BLaER1 (cell line): ENCODE results near the gene AUTS2.
"Not testable (repeated sequence)": the region's sequence is repeated elsewhere in the genome, so short reads cannot be mapped to it uniquely, and the experiment has no call there.

Source experiments
- H3K27ac ChIP-seq: shearing (Covaris generic); formaldehyde crosslinking; 2 replicates; pipeline ENCODE4 v1.8.1; 2022
- H3K27me3 ChIP-seq: shearing (Covaris generic); formaldehyde crosslinking; 2 replicates; pipeline ENCODE4 v1.8.1; 2022
- H3K36me3 ChIP-seq: shearing (Covaris generic); formaldehyde crosslinking; 2 replicates; pipeline ENCODE4 v1.8.1; 2022
- H3K4me1 ChIP-seq: shearing (Covaris generic); formaldehyde crosslinking; 2 replicates; pipeline ENCODE4 v1.8.1; 2022
- H3K4me2 ChIP-seq: shearing (Covaris generic); formaldehyde crosslinking; 2 replicates; pipeline ENCODE4 v1.8.1; 2022
- H3K4me3 ChIP-seq: shearing (Covaris generic); formaldehyde crosslinking; 2 replicates; pipeline ENCODE4 v1.8.1; 2022
- H3K9ac ChIP-seq: shearing (Covaris generic); formaldehyde crosslinking; 2 replicates; pipeline ENCODE4 v1.8.1; 2022
- H3K9me3 ChIP-seq: shearing (Covaris generic); formaldehyde crosslinking; 2 replicates; pipeline ENCODE4 v1.8.1; 2022
- H4K20me1 ChIP-seq: shearing (Covaris generic); formaldehyde crosslinking; 2 replicates; pipeline ENCODE4 v1.8.1; 2022
- Cebpa-rat ChIP-seq: shearing (Covaris generic); IDR thresholded peaks from 2 replicates; pipeline ENCODE4 v1.8.1; 2022

Gene AUTS2

DNA sequence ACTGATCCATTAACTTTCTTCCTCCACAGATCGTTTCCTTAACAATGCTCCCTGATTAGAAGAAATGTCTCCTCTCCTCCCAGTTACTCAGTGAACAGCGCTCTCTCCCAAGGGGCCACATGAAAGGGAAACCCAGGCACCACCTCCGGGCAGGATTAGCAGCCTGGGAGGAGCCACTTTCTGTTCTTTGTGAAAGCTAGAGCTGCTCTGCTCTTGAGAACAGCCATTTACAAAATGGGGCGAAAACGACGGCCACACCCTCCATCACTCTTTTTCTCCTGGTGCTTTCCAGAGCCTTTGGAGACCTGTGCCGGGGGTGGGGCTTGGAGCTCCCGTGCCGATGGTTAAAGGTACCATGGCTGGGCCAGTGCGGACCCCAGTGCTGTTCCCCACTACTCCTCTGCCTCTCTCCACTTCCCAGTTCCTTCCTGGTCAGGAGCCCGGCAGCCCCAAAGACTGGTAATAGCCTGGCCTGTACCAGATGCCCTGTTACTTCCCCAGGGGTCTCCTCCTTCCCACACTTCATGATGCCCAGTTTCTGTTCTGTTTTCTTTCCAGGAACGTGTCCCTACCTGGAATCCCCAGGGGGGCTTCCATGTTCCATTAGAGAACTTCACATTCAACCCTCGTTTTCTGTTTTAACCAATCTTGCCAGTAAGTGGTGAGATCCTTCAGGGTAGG lies 1130.7 kb downstream of the AUTS2 start:
- peaks cover 82% of the 10 kb centered on the region for H3K36me3 ChIP-seq
- TF ChIP-seq Cebpa-rat, result no peak
- no peak overlapping the region for H3K27ac ChIP-seq
- no peak overlapping the region for H3K9ac ChIP-seq
- H3K4me1 ChIP-seq, result peaks cover 51% of the 10 kb centered on the region
- H3K4me3 ChIP-seq, result no peak overlapping the region
- H4K20me1 ChIP-seq, result peaks cover 100% of the 10 kb centered on the region
- H3K4me2 ChIP-seq, result peak overlapping the region; percentile 28; the same call in 1 of the 2 replicates
- H3K27me3 ChIP-seq, result no peaks in the 10 kb centered on the region
- H3K9me3 ChIP-seq, result peaks cover 22% of the 10 kb centered on the region

DNA sequence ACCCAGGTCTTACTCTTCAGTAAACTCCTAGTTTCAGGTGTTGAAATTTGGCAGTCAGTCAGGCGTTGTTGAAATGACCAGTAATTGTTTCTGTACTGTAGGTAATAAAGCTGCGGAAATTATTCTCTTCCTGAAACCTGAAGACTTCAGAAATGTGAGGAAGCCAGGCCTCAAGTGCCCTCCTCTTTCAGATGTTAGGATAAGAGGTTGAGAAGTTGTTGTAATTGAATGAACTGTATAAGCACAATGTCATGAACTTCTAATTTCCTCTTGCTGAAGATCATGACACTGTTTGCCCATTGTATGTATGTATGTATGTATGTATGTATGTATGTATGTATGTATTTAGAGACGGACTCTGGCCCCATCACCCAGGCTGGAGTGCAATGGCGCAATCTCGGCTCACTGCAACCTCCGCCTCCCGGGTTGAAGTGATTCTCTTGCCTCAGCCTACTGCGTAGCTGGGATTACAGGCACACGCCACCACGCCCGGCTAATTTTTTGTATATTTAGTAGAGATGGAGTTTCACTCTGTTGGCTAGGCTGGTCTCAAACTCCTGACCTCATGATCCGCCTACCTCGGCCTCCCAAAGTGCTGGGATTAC lies 1131.4 kb downstream of the AUTS2 start:
- H3K4me3 ChIP-seq, H3K27me3 ChIP-seq, H3K9ac ChIP-seq, H3K27ac ChIP-seq, H3K4me2 ChIP-seq: not testable (repeated sequence)
- H3K36me3 ChIP-seq, result peaks cover 82% of the 10 kb centered on the region
- peaks cover 22% of the 10 kb centered on the region for H3K9me3 ChIP-seq
- H3K4me1 ChIP-seq, result peaks cover 56% of the 10 kb centered on the region
- H4K20me1 ChIP-seq, result peaks cover 100% of the 10 kb centered on the region

DNA sequence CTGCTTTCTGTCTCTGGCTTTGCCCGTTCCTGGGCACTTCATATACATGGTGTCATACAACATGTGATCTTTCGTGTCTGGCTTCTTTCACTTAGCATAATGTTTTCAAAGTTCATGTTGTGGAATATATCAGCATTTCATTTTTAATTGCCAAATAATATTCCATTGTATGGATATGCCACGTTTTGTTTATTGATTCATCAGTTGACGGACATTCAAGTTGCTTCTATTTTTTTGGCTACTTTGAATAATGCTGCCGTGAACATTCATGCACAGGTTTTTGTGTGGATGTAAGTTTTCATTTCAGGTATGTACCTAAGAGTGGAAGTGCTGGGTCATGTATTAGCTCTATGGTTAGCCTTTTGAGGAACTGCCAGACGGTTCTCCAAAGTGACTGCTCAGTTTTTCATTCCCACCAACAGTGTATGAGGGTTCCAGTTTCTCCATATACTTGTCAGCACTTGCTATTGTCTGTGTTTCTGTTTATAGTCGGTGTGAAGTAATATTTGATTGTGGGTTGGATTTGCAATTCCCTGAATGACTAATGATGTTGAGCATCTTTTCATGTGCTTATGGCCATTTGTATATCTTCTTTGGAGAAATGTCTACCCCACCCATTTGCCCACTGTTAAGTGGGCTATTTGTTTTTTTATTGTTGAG lies 1132.3 kb downstream of the AUTS2 start:
- H3K9ac ChIP-seq, result no peak overlapping the region
- H3K4me3 ChIP-seq, result no peak overlapping the region
- peaks cover 80% of the 10 kb centered on the region for H3K36me3 ChIP-seq
- H3K27ac ChIP-seq, result no peak overlapping the region
- no peak for TF ChIP-seq Cebpa-rat
- no peaks in the 10 kb centered on the region for H3K27me3 ChIP-seq
- peaks cover 100% of the 10 kb centered on the region for H4K20me1 ChIP-seq
- H3K4me2 ChIP-seq, result no peak overlapping the region
- peaks cover 22% of the 10 kb centered on the region for H3K9me3 ChIP-seq
- H3K4me1 ChIP-seq, result peaks cover 56% of the 10 kb centered on the region

DNA sequence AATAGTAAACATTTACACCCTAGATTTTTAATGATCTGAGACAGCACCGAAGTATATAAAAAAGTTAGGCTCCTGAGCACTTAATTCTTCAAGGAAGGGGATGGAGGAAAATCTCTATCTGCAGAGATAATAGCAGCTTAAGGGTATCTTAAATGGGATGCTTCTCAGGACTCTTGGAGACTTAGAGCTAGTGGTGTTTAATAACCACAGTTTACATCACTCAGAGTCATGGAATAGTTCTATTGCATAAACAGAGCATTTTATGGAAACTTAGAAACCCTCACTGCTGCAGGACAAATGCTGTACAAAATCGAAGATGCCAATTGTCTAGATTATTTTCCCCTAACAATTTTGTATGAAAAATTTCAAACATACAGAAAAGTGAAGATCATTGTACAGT lies 1134.8 kb downstream of the AUTS2 start:
- Histone ChIP-seq H3K36me3 (peaks cover 65% of the 10 kb centered on the region), H3K4me2 (no peak overlapping the region), H3K4me3 (no peak overlapping the region), H3K27ac (no peak overlapping the region), H3K9me3 (peaks cover 22% of the 10 kb centered on the region), H3K27me3 (no peaks in the 10 kb centered on the region), H3K4me1 (peaks cover 58% of the 10 kb centered on the region), H4K20me1 (peaks cover 100% of the 10 kb centered on the region), H3K9ac (no peak overlapping the region)
- no peak for TF ChIP-seq Cebpa-rat

DNA sequence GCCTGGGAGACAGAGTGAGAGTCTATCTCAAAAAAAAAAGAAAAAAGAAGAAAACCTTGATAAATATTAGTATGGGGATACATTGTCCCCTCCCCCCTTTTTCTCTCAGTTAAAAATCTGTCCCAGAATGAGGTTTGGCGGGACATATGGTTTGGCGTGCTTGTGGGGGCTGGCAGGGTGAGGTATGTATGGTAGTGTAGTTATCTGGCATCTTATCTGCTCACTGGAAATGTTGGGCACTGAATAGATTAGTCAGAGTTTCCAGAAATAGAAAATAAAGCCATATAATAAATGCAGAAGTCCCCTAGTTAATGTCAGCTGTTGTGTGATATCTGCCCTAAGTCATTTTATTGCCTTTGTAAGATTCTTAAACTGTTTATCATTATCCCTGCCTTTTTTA lies 1136.1 kb downstream of the AUTS2 start:
- Histone ChIP-seq H3K9me3 (peaks cover 13% of the 10 kb centered on the region), H3K4me2 (peak overlapping the region; percentile 53; the same call in 1 of the 2 replicates), H3K4me1 (peaks cover 60% of the 10 kb centered on the region), H4K20me1 (peaks cover 100% of the 10 kb centered on the region), H3K27me3 (no peaks in the 10 kb centered on the region), H3K27ac (no peak overlapping the region), H3K4me3 (no peak overlapping the region), H3K36me3 (peaks cover 62% of the 10 kb centered on the region), H3K9ac (no peak overlapping the region)
- TF ChIP-seq Cebpa-rat, result no peak

DNA sequence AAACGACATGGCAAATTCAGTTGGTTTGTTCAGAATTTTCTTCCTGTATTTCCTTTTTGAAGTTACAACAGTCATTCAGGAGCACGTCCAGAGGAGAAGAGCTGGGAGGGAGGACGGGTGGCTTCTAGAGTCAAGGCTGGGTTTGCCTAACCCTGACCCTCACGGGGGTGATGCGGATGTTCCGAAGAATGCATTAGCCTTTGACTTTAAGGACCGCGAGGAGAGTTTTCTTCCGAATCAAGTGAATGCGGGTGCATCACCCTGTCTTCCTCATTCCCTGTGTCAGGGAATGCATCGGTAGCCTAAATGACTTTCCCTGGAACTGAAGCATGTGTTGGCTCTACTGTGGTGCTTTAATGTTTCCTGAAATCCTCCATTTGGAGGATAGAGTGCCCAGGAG lies 1137.0 kb downstream of the AUTS2 start:
- Histone ChIP-seq H3K4me2 (peak overlapping the region; percentile 53), H3K4me1 (peaks cover 69% of the 10 kb centered on the region), H3K27ac (0 out of 2 replicates have a peak overlapping the region, but pooled peaks have one; percentile 1), H3K4me3 (no peak overlapping the region), H3K9me3 (peaks cover 4% of the 10 kb centered on the region), H3K9ac (no peak overlapping the region), H3K27me3 (no peaks in the 10 kb centered on the region), H3K36me3 (peaks cover 53% of the 10 kb centered on the region), H4K20me1 (peaks cover 100% of the 10 kb centered on the region)
- TF ChIP-seq Cebpa-rat, result no peak

DNA sequence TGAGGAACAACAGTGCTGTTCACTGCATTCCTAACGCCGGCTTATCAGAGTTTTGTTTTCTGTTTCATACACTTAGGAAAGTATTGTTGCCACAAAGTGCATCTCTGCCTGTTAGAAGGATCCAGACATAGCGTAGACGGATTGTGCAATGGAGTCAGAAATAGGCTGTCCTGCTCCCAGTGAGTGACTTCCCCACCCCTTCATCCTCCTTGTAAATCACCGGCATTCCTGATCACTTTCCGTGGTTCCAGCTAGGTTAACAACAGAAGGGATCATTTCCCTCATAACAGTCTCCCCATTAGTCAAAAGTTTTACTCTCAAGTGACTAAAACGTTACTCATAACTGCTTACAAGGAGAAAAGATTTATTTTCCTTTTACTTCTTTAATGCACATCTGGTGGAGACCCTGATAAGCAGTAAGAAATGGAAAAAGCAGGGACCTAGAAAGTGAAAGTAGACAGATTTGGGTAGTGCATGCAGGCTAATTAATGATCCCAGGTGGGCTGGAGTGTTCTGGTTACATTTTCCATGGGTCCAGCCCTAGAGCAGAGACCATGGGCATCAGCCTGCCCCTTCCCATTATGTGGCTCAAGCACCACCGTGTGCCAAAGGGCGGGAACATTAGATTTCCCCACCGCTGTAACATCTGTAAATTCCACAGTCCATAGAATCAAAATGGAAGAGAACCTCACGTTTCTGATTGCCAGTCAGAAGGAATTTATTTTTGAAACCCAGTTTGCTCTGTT lies 1138.6 kb downstream of the AUTS2 start:
- Histone ChIP-seq H3K4me2 (peak overlapping the region; percentile 63), H3K9me3 (no peaks in the 10 kb centered on the region), H3K4me1 (peaks cover 78% of the 10 kb centered on the region), H3K36me3 (peaks cover 45% of the 10 kb centered on the region), H3K27ac (no peak overlapping the region), H3K9ac (no peak overlapping the region), H3K27me3 (no peaks in the 10 kb centered on the region), H4K20me1 (peaks cover 100% of the 10 kb centered on the region), H3K4me3 (no peak overlapping the region)
- no peak for TF ChIP-seq Cebpa-rat

DNA sequence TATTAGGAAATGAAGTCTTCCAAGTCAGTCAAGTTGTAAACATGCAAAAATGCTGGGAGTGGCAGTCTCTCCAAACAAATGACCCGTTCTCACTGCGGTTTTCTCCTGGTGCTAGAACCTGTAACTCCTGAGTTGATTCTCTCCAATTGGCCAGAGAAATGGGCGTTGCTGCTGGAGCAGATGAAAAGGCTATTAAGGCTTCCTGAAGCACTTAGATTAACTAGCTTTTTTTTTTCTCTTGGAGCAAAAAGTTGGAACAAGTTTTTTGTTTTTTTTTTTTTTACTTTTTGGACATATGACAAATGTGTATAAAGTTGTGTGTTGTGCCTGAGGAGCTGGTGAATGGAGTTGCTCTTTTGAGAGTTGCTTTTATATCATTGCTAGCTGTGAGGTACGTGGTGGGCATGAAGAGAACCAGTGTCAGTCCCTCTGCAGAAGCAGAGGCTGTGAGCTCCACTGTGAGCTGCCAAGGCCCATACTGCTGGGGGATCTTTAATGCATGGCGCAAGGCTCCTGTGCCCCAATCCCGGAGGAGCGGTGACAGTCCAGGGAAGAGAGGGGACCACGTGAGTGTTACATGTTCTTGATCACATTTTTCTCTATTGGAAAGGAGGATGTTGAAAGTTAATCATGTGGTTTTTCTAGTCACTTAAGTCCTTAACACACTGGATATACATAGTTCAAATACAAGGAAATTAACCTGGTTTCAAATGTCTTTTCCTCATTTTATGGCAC lies 1140.0 kb downstream of the AUTS2 start:
- peak overlapping the region; percentile 60 for H3K4me2 ChIP-seq
- peaks cover 91% of the 10 kb centered on the region for H3K4me1 ChIP-seq
- no peaks in the 10 kb centered on the region for H3K9me3 ChIP-seq
- TF ChIP-seq Cebpa-rat, result no peak
- H3K4me3 ChIP-seq, result no peak overlapping the region
- H3K9ac ChIP-seq, result no peak overlapping the region
- H3K36me3 ChIP-seq, result peaks cover 47% of the 10 kb centered on the region
- H3K27me3 ChIP-seq, result no peaks in the 10 kb centered on the region
- no peak overlapping the region for H3K27ac ChIP-seq
- H4K20me1 ChIP-seq, result peaks cover 100% of the 10 kb centered on the region

DNA sequence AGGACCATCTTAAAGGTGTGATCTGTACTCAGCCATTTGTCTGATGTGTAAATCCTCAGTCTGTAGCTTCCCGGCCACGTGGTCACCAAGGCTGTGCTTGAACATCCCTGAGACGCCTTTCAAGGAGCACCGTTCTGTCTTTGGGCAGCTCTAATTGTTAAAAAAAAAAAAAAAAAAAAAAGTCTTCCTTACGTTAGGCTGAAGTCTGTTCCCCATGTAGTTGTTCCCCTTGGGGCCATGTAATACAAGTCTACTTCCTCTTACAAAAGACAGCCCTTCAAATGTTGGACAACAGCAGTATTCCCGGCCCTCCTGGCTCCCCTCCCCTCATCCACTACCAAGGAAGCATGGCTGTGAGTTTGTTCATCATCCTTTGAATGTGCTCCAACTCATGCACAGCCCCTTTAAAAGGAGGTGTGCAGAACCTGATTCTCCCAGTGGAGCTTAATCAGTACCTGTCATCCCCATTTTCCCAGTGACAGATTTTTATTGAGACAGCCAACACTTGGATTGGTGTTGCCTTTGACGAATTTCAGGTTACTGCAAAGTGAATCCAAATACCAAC lies 1141.5 kb downstream of the AUTS2 start:
- Histone ChIP-seq H3K4me1 (peaks cover 88% of the 10 kb centered on the region), H3K4me3 (no peak overlapping the region), H3K9me3 (no peaks in the 10 kb centered on the region), H3K4me2 (peak overlapping the region; percentile 60), H3K27me3 (no peaks in the 10 kb centered on the region), H3K9ac (no peak overlapping the region), H4K20me1 (peaks cover 100% of the 10 kb centered on the region), H3K27ac (0 out of 2 replicates have a peak overlapping the region, but pooled peaks have one; percentile 2), H3K36me3 (peaks cover 47% of the 10 kb centered on the region)
- TF ChIP-seq Cebpa-rat, result no peak
